ENCODE data around the gene HIC1. TPM values are rescaled to one million over a fixed set of nuclear protein-coding genes. Genes with fewer than 3 reads are reported as not detected.

HIC1 gene
- total RNA-seq, 1 experiment from 2014 or later: 0.59 TPM

GRCh38 chr17:2057175-2057759 is 2.4 kb downstream of the HIC1 start:
- Mint-ChIP-seq H3K27ac (ENCODE audit: unreplicated experiment) (no peak overlapping the region), H3K4me3 (ENCODE audit: unreplicated experiment) (no peak overlapping the region), H3K36me3 (ENCODE audit: insufficient read depth, unreplicated experiment) (peaks cover 16% of the 10 kb centered on the region), H3K4me1 (ENCODE audit: low read depth, unreplicated experiment) (no peaks in the 10 kb centered on the region), H3K9me3 (ENCODE audit: unreplicated experiment) (no peaks in the 10 kb centered on the region), H3K27me3 (ENCODE audit: insufficient read depth, unreplicated experiment) (peaks cover 2% of the 10 kb centered on the region)
- intact Hi-C loops (cut with micrococcal nuclease; ENCODE audit: unreplicated experiment): loop anchor here (10.0 kb wide), 1 partner anchor 228 kb away; no protein-coding TSS in a partner anchor
- CTCF ChIA-PET: no interaction called here
- DNase-seq: no peak
- POLR2A ChIA-PET: interaction anchor here (0.6 kb wide), 1 partner anchor 55 kb away, joined by 4 read pairs; no protein-coding TSS in a partner anchor
- BruUV-seq (replicated peaks): no TSS peak
- H3K27me3 ChIP-seq (replicated peaks; ENCODE audit: control insufficient read depth, insufficient read depth, low read length): no peaks in the 10 kb centered on the region
- H3K9me3 ChIP-seq: no peaks in the 10 kb centered on the region
- TF ChIP-seq, protein P1, sequence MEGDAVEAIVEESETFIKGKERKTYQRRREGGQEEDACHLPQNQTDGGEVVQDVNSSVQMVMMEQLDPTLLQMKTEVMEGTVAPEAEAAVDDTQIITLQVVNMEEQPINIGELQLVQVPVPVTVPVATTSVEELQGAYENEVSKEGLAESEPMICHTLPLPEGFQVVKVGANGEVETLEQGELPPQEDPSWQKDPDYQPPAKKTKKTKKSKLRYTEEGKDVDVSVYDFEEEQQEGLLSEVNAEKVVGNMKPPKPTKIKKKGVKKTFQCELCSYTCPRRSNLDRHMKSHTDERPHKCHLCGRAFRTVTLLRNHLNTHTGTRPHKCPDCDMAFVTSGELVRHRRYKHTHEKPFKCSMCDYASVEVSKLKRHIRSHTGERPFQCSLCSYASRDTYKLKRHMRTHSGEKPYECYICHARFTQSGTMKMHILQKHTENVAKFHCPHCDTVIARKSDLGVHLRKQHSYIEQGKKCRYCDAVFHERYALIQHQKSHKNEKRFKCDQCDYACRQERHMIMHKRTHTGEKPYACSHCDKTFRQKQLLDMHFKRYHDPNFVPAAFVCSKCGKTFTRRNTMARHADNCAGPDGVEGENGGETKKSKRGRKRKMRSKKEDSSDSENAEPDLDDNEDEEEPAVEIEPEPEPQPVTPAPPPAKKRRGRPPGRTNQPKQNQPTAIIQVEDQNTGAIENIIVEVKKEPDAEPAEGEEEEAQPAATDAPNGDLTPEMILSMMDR (IDR thresholded peaks at IDR 0.05; ENCODE audit: insufficient read depth in 1 of 2, low read depth in 1 of 2, low read length in 1 of 2, severe bottlenecking in 1 of 2, unreplicated experiment in 1 of 2): no peak
- H3K4me1 ChIP-seq: peaks cover 5% of the 10 kb centered on the region; the same call in 1 of the 2 replicates
- no peak overlapping the region for H3K4me3 ChIP-seq (ENCODE audit: low read depth, low read length)
- no peaks in the 10 kb centered on the region for H3K36me3 ChIP-seq (ENCODE audit: control insufficient read depth, insufficient read depth, low read length)

DNA sequence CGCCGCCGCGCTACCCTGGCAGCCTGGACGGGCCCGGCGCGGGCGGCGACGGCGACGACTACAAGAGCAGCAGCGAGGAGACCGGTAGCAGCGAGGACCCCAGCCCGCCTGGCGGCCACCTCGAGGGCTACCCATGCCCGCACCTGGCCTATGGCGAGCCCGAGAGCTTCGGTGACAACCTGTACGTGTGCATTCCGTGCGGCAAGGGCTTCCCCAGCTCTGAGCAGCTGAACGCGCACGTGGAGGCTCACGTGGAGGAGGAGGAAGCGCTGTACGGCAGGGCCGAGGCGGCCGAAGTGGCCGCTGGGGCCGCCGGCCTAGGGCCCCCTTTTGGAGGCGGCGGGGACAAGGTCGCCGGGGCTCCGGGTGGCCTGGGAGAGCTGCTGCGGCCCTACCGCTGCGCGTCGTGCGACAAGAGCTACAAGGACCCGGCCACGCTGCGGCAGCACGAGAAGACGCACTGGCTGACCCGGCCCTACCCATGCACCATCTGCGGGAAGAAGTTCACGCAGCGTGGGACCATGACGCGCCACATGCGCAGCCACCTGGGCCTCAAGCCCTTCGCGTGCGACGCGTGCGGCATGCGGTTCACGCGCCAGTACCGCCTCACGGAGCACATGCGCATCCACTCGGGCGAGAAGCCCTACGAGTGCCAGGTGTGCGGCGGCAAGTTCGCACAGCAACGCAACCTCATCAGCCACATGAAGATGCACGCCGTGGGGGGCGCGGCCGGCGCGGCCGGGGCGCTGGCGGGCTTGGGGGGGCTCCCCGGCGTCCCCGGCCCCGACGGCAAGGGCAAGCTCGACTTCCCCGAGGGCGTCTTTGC is 3.1 kb downstream of the HIC1 start:
- Histone ChIP-seq H3K9me3 (no peaks in the 10 kb centered on the region), H3K4me3 (ENCODE audit: low read depth, low read length) (no peak overlapping the region), H3K36me3 (ENCODE audit: control insufficient read depth, insufficient read depth, low read length) (no peaks in the 10 kb centered on the region), H3K27me3 (replicated peaks; ENCODE audit: control insufficient read depth, insufficient read depth, low read length) (no peaks in the 10 kb centered on the region), H3K4me1 (peaks cover 5% of the 10 kb centered on the region; the same call in 1 of the 2 replicates)
- Mint-ChIP-seq H3K9me3 (ENCODE audit: unreplicated experiment) (no peaks in the 10 kb centered on the region), H3K4me1 (ENCODE audit: low read depth, unreplicated experiment) (no peaks in the 10 kb centered on the region), H3K27ac (ENCODE audit: unreplicated experiment) (no peak overlapping the region), H3K36me3 (ENCODE audit: insufficient read depth, unreplicated experiment) (peaks cover 16% of the 10 kb centered on the region), H3K27me3 (ENCODE audit: insufficient read depth, unreplicated experiment) (peaks cover 2% of the 10 kb centered on the region), H3K4me3 (ENCODE audit: unreplicated experiment) (no peak overlapping the region)
- CTCF ChIA-PET: interaction anchor here (0.5 to 1.1 kb wide), 2 partner anchors 9 to 225 kb away, joined by 3 read pairs; no protein-coding TSS in a partner anchor
- POLR2A ChIA-PET: interaction anchor here (0.6 kb wide), 1 partner anchor 55 kb away, joined by 4 read pairs; no protein-coding TSS in a partner anchor
- no peak for DNase-seq
- no TSS peak for BruUV-seq (replicated peaks)
- TF ChIP-seq, protein P1 (IDR thresholded peaks at IDR 0.05; ENCODE audit: insufficient read depth in 1 of 2, low read depth in 1 of 2, low read length in 1 of 2, severe bottlenecking in 1 of 2, unreplicated experiment in 1 of 2): no peak
- intact Hi-C loops (cut with micrococcal nuclease; ENCODE audit: unreplicated experiment): loop anchor here (10.0 kb wide), 1 partner anchor 227 kb away; no protein-coding TSS in a partner anchor

All from Caco-2 (cell line).